GM12874 (cell line): ENCODE data around the gene ANKRD33.

Experiments used
- TF ChIP-seq, protein P1 (sequence below): IDR thresholded peaks from 2 replicates; pipeline ENCODE4 v1.5.1; 2011; ENCODE audit warnings: low read depth, mild to moderate bottlenecking, control low read depth, low read length, moderate library complexity; ENCODE audit not compliant: insufficient read depth

ANKRD33 gene

DNA sequence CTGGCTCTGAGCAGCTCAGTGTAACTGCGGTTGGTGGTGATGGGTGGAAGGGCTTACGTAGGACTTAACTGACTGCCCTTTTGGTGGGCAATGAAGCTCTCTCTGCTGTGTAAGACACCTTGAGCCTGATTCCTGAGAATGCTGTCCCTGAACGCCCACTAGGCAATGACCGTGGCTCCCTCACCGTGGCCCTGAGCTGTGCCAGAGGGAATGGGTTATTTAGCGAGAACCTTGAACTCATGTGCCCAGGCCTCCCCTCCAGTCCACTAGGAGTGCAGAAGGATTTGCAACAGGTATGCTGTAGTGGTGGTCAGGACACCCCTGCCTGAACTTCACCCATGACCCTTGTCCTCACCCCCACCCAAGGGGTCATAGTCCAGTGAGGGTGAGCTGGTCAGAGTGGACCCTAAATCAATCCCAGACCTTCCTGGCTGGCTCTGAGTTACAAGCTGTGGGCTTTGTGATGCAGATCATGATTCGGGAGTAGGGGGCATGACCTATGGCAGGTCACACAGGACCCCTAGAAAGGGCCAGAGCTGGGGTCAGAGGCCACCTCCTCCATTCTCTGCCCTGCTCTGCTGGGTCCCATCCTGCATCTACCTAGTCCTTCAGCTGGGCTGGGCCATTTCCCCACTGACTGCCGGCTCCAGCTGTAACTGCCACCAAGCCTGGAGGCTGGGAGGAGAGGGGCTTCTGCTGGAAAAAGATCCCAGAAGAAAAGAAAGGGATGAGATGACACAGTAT, 14.5 kb upstream of the ANKRD33 start:
- TF ChIP-seq, protein P1, sequence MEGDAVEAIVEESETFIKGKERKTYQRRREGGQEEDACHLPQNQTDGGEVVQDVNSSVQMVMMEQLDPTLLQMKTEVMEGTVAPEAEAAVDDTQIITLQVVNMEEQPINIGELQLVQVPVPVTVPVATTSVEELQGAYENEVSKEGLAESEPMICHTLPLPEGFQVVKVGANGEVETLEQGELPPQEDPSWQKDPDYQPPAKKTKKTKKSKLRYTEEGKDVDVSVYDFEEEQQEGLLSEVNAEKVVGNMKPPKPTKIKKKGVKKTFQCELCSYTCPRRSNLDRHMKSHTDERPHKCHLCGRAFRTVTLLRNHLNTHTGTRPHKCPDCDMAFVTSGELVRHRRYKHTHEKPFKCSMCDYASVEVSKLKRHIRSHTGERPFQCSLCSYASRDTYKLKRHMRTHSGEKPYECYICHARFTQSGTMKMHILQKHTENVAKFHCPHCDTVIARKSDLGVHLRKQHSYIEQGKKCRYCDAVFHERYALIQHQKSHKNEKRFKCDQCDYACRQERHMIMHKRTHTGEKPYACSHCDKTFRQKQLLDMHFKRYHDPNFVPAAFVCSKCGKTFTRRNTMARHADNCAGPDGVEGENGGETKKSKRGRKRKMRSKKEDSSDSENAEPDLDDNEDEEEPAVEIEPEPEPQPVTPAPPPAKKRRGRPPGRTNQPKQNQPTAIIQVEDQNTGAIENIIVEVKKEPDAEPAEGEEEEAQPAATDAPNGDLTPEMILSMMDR = no peak

DNA sequence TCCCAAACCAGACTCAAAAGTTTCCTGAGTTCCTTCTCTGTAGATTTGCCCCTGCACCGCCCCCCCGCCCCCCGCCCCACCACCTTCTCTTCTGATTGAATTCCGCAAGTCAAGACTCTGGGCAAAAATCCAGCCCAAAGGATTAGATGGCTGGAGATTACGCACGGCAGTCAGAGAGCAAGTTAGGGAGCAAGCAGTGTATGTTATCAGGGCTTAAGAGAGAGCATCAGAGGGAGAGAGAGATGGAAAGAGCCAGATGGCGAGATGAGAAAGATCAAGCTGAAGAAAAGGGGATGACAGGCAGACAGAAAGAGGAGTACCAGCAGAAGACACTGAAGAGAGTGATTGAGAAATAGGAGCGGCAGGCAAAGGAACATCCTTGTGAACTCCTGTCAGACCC, 13.9 kb upstream of the ANKRD33 start:
- TF ChIP-seq, protein P1 = no peak

DNA sequence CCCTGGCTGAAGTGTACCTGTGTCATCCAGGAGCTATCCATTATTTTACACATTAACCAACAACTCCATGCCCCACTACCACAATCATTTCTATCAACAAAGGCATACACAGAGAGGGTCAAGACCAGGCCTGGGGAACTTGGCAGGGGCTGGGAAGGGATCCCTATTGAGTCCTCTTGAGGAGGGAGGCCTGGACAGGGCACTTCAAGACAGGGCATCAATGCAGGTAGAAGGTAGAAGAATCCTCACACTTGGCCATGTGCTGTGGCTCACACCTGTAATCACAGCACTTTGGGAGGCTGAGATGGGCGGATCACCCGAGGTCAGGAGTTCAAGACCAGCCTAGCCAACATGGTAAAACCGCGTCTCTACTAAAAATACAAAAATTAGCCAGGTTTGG, 13.4 kb upstream of the ANKRD33 start:
- TF ChIP-seq, protein P1 = no peak

DNA sequence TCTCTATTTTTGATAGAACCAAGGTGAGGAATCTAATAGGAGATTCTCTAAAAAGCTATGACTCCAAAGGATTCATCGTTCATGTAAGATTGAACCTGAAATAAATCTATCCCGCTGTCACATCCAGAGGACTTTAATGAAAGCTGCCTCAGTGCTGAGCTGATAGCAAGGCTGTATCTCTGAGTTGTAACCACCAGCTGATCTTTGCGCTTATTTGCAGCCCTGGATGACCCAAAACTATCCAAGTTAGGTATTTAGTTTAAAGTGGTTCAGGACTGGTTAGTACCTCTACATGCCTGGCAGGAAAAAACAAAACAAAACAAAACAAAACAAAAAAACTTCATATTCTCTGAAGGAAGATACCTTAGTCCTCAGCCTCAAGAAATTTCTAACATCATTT, 8.8 kb upstream of the ANKRD33 start:
- TF ChIP-seq, protein P1 = no peak

DNA sequence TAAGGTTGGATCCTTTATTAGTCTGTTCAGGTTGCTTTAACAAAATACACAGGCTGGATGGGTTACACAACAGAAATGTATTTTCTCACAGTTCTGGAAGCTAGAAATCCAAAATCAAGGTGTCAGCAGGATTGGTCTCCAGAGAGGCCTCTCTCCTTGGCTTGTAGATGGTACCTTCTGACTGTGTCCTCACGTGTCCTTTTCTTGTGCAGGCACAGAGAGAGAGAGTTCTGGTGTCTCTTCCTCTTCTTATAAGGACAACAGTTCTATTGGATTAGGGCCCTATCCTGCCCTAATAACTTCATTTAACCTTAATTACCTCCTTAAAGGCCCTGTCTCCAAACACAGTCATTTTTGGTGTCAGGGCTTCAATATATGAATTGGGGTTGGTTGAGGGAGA, 4.6 kb upstream of the ANKRD33 start:
- TF ChIP-seq, protein P1 = no peak

DNA sequence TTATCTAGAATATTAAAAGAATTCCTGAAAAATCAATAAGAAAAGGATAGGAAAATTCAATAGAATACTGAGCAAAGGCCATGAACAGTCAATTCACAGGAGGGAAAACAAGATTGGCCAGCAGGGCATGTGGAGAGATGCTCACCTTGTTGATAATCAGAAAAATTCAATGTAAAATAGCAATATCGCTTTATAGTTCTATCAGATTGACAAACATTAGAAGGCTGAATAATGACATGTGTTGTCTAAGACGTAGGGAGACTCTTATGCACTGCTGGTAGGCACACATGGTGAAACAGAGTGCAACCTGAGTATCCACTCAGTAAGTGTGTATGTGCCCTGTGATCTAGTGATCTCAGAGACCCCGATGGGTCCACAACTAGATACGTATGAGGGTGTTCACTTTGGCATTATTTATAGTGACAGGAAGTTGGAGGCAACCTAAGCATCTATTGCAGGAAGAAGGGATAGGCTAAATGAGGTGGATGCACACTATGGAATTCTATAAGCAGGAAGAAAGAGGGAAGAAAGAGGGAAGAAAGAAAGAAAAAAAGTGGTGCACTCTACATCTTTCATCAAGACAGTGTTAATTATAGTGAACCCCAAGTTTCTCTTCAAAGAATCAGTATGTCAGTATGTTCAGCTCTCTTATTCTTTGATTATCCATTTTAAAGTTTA, 3.8 kb upstream of the ANKRD33 start:
- TF ChIP-seq, protein P1 = no peak

DNA sequence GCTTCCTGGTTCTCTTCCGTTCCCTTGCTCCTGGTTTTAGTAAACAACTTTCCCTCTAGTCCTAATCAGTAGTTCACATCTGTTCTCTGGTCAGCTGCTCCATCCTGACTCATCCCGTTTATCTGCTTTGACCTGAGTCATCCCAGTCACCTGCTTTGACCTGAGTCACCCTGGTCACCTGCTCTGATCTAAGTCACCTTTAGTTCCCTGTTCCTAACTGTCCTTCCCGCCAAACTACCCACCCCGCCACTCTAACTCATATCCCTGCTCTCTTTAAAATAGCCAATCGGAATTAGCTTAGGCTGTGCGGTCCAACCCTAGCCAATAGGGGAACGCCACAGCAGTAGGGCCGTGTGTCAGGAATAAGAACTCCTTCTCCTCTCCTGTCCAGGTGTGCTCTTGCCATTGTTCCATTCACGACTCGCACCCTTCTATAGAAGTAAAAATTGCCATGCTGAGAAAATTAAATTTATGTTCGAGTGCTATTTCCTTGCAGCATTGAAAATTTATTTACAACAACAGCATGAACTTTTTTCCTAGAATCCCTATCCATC, 3.1 kb upstream of the ANKRD33 start:
- TF ChIP-seq, protein P1 = no peak
